PC-3 (cell line): ENCODE measurements around the gene SPHK1.

ENCODE experiments used
- CTCF ChIP-seq: fragments of 300-600 bp; sonication (generic); conservative IDR thresholded peaks from 2 replicates; pipeline ENCODE4 v1.5.1; 2017; ENCODE audit warnings: antibody characterized with exemption, low read depth, mild to moderate bottlenecking, low read length
- EZH2 ChIP-seq: fragments of 300-600 bp; sonication (generic); IDR thresholded peaks from one replicate; pipeline ENCODE4 v1.6.1; 2017; ENCODE audit warnings: antibody characterized with exemption, mild to moderate bottlenecking, low read length; ENCODE audit not compliant: unreplicated experiment
- EZH2phosphoT487 ChIP-seq: fragments of 300-600 bp; sonication (generic); IDR thresholded peaks from 2 replicates; pipeline ENCODE4 v1.6.1; 2018; ENCODE audit warnings: mild to moderate bottlenecking, antibody characterized with exemption, low read length, borderline replicate concordance

DNA sequence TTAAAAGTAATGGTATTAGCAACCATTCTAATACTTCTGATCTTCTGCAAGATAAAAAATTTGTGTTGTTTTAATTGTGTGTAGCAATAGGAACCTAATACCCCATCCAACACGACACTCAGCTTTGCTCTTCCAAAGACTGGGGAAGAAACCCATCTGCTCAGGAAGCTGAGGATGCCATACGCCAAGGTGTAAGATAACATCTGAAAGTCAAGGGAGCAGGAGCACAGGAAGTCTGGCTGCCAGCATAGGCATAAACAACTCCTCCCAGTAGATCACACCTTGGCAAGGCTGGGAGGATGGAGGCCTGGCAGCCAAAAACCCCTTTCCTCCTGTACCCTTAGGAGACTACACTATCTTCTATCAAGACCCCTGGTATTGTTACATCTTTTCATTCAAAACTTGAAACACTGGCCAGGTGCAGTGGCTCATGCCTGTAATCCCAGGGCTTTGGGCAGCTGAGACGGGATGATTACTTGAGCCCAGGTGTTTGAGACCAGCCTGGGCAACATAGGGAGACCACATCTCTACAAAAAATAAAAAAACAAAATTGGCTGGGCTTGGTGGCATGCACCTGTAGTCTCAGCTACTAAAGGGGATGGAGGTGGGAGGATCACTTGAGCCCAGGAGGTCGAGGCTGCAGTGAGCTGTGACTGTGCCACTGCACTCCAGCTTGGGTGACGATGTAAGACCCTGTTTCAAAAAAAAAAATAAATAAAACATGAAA, 5.7 kb upstream of the SPHK1 start:
- TF ChIP-seq EZH2 (no peak), CTCF (no peak), EZH2phosphoT487 (no peak)
